Measurements from ENCODE around the gene NACA2. TPM values are rescaled to one million over a fixed set of nuclear protein-coding genes. Genes with fewer than 3 reads are reported as not detected.
"Not testable (repeated sequence)": the region's sequence is repeated elsewhere in the genome, so short reads cannot be mapped to it uniquely, and the experiment has no call there.

The NACA2 gene
- 1 to 10 TPM; 1.7 to 2.3 (median 2.0) TPM for polyA plus RNA-seq (ENCODE audit: insufficient read length in 4 of 4)

GRCh38 chr17:61591018-61591417 lies at the start of gene NACA2:
TSS of gene NACA2 (minus strand) at chr17:61591219. CDS start at chr17:61591180, 39 bp downstream.
- no peak for DNase-seq (ENCODE audit: low read depth in 4 of 4, low spot score in 3 of 4)

DNA sequence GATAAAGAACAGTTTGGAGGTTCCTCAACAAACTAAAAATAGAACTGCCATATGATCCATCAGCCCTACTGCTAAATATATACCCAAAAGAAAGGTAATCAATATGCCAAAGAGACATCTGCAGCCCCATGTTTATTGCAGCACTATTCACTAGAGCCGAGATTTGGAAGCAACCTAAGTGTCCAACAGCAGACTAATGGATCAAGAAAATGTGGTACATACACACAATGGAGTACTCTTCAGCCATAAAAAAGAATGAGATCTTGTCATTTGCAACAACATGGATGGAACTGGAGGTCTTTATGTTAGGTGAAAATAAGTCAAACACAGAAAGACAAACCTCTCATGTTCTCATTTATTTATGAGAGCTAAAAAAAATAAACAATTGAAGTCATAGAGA lies 48.8 kb upstream of the NACA2 start:
- DNase-seq (ENCODE audit: low read depth in 4 of 4, low spot score in 3 of 4) = no peak

DNA sequence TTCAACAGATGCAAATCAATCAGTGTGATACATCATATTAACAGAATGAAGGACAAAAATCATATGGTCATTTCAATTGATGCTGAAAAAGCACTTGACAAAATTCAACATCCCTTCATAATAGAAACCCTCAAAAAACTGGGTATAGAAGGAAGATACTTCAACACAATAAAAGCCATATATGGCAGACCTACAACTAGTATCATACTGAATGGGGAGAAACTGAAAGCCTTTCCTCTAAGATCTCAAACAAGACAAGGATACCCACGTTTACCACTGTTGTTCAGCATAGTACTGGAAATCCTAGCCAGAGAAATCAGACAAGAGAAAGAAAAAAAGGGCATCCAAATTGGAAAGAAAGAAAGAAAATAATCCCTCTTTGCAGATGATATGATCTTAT lies 47.1 kb upstream of the NACA2 start:
- DNase-seq (ENCODE audit: low read depth in 4 of 4, low spot score in 3 of 4) = no peak

DNA sequence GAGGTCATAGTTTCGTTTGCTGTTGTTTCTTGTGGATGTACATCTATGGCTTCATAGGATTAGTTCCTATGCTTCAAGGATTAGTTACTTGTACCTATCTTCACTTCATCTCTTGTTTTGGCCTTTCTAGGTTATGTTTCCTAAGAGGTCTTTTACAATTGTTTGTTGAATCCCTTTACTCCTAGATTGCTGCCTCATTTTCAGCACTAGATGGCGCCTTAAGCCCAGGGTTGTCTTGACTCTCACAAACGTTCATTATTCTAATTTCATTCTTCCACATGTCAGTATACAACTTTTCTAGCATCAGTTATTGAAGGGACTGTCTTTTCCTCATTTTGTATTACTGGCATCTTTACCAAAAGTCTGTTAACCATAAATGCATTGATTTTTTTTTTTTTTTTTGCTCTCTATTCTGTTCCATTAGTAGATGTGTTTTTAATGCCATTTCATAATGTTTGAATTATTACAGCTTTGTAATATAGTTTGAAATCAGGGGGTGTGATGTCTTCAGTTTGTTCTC lies 45.0 kb upstream of the NACA2 start:
- DNase-seq (ENCODE audit: low read depth in 4 of 4, low spot score in 3 of 4) = peak in 3 of 4 donors; percentile 2 to 21 (median 5)

- DNase-seq (ENCODE audit: low read depth in 4 of 4, low spot score in 3 of 4) = no peak
Observed at GRCh38 chr17:61634942-61635538, 44.0 kb upstream of the NACA2 start.

DNA sequence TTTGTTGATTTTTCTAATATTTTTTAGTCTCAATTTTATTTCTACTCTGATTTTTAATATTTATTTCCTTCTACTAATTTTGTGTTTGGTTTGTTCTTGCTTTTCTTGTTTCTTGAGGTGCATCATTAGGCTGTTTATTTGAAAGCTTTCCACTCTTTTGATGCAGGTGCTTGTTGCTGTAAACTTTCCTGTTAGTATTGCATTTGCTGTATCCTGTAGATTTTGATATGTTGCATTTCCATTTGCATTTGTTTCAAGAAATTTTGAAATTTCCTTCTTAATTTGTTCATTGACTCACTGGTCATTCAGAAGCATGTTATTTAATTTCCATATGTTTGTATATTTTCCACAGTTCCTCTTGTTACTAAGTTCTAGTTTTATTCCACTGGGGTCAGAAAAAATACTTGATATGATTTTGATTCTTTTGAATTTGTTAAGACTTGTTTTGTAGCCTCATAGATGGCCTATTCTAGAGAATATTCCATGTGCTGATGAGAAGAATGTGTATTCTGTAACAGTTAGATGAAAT lies 43.1 kb upstream of the NACA2 start:
- no peak for DNase-seq (ENCODE audit: low read depth in 4 of 4, low spot score in 3 of 4)

DNA sequence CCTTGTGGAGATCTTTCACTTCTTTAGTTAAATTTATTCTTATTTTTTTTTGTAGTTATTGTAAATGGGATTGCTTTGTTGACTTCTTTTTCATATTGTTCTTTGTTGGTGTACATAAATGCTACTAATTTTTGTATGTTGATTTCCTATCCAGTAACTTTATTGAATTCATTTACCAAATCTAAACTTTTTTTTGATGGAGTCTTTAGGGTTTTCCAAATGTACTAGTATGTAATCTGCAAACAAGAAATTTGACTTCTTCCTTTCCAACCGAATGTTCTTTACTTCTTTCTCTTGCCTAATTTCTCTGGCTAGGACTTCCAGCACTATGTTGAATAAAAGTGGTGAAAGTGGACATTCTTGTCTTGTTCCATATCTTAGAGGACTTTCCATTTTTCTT lies 41.8 kb upstream of the NACA2 start:
- no peak for DNase-seq (ENCODE audit: low read depth in 4 of 4, low spot score in 3 of 4)

- DNase-seq (ENCODE audit: low read depth in 4 of 4, low spot score in 3 of 4) = no peak
Observed at GRCh38 chr17:61631800-61632199, 40.8 kb upstream of the NACA2 start.

- DNase-seq (ENCODE audit: low read depth in 4 of 4, low spot score in 3 of 4) = not testable (repeated sequence)
Observed at GRCh38 chr17:61628158-61628557, 37.1 kb upstream of the NACA2 start.

GRCh38 chr17:61627658-61628057 lies 36.6 kb upstream of the NACA2 start:
- DNase-seq (ENCODE audit: low read depth in 4 of 4, low spot score in 3 of 4) = no peak

GRCh38 chr17:61627125-61627524 lies 36.1 kb upstream of the NACA2 start:
- no peak for DNase-seq (ENCODE audit: low read depth in 4 of 4, low spot score in 3 of 4)

DNA sequence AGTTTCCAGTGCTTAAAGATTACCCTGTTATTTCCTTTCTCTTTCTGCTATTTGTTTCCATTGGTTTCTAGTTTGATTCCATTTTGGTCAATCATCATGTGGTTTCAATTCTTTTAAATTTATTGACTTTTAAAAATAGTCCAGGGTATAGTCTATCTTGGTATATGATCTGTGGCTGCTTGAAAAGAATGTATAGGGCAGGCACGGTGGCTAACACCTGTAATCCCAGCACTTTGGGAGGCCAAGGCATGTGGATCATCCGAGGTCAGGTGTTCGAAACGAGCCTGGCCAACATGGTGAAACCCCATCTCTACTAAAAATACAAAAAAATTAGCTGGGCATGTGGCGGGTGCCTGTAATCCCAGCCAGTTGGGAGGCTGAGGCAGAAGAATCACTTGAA lies 34.5 kb upstream of the NACA2 start:
- no peak for DNase-seq (ENCODE audit: low read depth in 4 of 4, low spot score in 3 of 4)

DNA sequence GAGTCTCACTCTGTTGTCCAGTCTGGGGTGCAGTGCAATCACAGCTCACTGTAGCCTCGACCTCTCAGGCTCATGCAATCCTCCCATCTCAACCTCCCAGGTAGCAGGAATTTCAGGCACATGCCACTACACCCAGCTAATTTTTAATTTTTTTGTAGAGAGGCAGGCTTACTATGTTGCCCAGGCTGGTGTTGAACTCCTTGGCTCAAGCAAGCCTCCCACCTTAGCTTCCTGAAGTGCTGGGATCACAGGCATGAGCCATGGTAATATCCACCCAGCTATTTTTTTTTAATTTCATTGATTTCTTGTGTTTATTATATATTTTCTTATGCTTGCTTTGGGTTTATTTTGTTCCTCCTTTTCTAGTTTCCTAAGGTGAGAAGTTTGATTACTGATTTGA lies 33.9 kb upstream of the NACA2 start:
- no peak for DNase-seq (ENCODE audit: low read depth in 4 of 4, low spot score in 3 of 4)

DNA sequence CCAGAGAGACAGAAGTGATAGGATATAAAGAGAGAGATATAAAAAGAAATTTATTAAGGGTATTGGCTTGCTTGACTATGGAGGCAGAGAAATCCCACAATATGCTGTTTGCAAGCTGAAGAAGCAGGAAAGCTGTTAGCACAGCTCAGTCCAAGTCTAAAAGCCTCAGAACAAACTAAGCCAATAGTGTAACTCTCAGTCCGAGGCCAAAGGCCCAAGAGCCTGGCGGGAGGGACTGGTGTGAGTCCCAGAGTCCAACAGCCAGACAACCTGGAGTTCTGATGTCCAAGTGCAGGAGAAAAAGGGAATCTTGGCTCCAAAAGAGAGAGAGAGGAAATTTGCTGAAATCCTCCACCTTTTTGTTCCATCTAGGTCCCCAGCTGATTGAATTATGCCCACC lies 30.3 kb upstream of the NACA2 start:
- DNase-seq (ENCODE audit: low read depth in 4 of 4, low spot score in 3 of 4) = no peak

- DNase-seq (ENCODE audit: low read depth in 4 of 4, low spot score in 3 of 4) = no peak
Observed at GRCh38 chr17:61619953-61620352, 28.9 kb upstream of the NACA2 start.

GRCh38 chr17:61619493-61619892 lies 28.5 kb upstream of the NACA2 start:
- DNase-seq (ENCODE audit: low read depth in 4 of 4, low spot score in 3 of 4) = no peak

DNA sequence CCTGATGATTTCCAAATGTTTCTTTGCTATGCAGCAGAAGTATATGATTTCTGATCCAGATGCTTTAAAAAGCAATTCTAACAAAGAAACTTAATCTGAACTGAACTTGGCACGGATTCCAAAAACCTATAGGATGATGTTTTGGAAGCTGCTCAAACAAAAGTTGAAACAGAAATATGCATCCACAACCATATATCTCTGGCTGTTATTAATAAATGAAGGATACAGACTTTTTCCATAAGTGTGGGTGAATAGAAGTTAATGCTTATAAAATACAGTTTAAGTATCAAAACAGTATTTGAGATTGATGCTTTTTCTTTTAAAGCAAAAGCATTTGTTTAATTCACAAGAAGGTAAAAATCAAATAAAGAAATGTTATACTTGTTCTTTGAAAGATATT lies 27.9 kb upstream of the NACA2 start:
- no peak for DNase-seq (ENCODE audit: low read depth in 4 of 4, low spot score in 3 of 4)

- no peak for DNase-seq (ENCODE audit: low read depth in 4 of 4, low spot score in 3 of 4)
Observed at GRCh38 chr17:61617330-61617729, 26.3 kb upstream of the NACA2 start.

DNA sequence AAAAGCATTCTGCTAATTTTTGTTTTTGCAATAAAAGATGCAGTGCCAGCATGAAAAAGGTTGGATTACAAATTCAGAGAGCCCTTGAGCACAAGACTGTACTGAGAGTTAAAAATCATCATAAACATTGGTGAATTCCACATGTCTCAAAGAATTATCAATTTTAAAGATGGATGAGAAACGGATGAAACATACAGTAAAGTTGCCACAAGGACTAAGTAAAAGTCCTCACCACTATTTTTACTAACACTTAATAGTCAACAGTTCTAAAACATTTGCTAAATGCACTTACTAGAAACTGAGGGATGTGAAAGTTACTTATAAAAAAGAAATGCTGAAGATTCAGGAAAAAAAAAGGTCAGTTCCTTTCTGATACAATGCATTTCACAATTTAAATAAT lies 25.8 kb upstream of the NACA2 start:
- no peak for DNase-seq (ENCODE audit: low read depth in 4 of 4, low spot score in 3 of 4)

DNA sequence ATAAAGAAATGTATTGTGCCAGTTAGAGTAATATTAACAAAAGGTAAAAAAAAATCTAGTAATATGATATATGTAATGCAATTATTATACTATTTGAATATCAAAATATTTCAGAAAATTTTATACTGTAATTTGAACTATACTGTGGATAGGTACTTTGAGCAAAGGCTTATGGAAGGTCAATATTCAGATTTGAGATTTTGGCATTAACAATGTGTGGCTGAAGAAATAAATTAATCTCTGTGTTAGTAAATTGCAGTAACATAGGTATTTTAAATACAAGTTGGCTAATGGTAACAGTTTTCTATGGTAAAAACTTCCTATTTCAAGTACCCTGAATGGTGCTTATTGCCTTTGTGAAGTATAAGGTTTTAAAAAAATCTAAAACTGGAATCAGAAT lies 23.2 kb upstream of the NACA2 start:
- no peak for DNase-seq (ENCODE audit: low read depth in 4 of 4, low spot score in 3 of 4)

DNA sequence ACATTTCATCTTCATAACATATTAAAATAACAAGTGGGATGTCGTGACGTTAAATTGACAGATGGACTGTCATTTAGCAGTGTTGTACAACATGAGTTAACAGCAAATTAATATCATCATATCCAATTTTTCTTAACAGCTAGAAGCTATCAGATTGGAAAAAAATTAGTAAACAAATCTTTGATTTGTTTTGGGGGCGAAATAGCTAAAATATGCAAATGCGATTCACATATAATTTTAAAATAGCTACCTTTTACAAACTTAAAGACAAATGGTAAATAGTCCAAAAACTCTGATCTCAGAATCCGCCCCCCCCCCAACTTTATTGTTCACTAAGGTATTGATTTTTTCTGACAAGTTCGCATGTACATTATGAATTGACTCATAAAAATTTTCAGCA lies 20.3 kb upstream of the NACA2 start:
- DNase-seq (ENCODE audit: low read depth in 4 of 4, low spot score in 3 of 4) = no peak

- DNase-seq (ENCODE audit: low read depth in 4 of 4, low spot score in 3 of 4) = no peak
Observed at GRCh38 chr17:61605692-61606091, 14.7 kb upstream of the NACA2 start.

DNA sequence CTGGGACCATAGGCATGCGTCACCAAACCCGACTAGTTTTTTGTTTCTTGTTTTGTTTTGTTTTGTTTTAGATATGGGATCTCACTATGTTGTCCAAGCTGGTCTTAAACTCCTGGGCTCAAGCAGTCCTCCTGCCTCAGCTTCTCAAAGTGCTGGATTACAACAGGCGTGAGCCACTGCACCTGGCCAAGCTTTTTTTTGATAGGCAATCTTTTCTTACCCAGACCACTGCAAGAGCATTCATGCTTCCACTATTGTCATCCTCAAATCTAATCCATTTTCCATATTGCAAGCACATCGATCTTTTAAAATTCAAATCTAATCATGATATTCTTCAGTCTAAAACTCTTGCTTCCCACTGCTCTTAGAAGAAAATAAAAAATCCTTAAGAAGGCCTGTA lies 10.3 kb upstream of the NACA2 start:
- DNase-seq (ENCODE audit: low read depth in 4 of 4, low spot score in 3 of 4) = no peak

All from left renal pelvis (tissue), 4 donors.